ENCODE measurements around the gene ZNF804A.
"Not testable (repeated sequence)": the region's sequence is repeated elsewhere in the genome, so short reads cannot be mapped to it uniquely, and the experiment has no call there.

The ZNF804A gene

DNA sequence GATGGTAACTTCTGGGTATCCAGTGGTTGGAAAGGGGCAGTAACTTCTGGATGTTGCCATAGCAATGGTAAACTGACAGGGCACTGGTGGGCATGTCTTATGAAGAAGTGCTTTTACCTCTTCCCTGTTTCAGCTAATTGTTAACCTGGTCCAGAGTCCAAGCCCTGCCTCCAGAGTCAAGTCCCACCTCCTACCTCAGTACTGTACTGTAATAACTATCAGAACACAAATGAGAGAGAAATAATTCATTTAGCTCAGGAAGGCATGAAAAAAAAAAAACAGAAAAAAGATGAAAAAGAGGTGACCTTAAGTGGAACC is 237.0 kb downstream of the ZNF804A start:
- DNase-seq = no peak

GRCh38 chr2:184847331-184847730 is 249.0 kb downstream of the ZNF804A start:
- DNase-seq = no peak

GRCh38 chr2:184849516-184849915 is 251.2 kb downstream of the ZNF804A start:
- no peak for DNase-seq

DNA sequence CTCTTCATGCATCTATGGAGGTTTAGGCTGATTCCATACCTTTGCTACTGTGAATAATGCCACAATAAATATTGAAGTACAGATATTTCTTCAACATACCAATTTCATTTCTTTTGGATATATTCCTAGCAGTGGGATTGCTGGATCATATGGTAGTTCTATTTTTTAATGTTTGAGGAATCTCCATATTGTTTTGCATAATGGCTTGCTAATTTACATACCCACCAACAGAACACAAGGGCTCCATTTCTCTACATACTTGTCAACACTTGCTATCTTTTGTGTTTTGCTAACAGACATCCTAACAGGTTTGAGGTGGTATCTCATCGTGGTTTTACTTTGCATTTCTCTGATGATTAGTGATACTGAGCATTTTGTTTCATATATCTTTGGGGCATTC is 253.2 kb downstream of the ZNF804A start:
- DNase-seq = no peak

DNA sequence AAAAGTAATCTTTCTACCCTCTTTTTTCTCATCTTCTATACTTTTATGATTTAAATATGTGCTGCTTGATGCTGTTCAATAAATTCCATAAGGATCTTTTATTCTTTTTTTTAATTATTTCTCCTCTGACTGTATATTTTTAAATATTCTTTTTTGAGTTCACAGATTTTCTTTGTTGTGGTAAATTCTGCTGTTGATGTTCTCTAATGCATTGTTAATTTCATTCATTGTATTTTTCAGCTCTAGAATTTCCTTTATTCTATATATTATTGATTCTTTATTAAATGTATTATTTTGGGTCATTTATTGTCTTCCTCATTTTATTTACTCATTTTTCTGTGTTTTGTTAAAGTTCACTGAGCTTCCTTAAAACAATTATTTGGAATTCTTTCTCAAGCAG is 260.9 kb downstream of the ZNF804A start:
- no peak for DNase-seq

- DNase-seq = no peak
These were observed 262.4 kb downstream of the ZNF804A start for GRCh38 chr2:184860744-184861143.

GRCh38 chr2:184875212-184875611 is 276.9 kb downstream of the ZNF804A start:
- DNase-seq = no peak

DNA sequence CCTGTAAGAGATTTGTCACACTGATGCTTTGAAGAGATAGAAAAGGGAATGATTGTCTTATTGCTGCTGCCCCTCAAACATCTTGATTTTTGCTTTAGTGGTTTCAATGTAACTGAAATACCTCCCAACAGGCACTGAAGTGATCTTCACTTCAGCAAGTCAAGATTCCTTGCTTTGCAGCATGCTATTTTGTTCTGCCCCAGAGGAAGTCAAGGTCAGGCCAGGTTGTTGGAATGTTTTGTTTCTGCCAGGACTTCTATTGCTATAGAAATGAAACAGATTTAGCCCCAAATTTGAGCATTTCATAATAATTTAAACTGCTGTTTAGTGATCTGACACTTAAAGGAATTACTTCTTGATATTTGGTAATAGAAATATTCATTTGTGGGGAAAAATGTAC is 277.6 kb downstream of the ZNF804A start:
- DNase-seq = no peak

DNA sequence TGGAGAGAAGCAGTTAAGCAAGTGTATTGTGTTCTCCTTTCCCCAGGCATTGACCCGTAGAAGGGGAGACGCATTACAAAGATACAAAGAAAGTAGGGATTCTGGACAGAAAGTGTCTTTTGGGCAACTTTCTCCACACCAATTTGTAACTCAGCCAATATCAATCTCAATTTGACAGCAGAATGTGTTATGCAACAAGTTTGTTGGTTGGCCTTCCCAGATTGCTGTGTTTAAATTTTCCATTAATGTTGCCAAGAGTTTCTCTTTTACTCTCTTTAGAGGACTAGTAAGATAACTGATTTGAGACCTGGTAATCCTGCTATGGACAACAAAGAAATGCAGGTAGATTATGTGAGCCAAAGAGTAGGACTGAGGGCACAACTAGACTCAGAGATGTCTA is 279.6 kb downstream of the ZNF804A start:
- no peak for DNase-seq

- DNase-seq = no peak
These were observed 281.3 kb downstream of the ZNF804A start for GRCh38 chr2:184879671-184880070.

DNA sequence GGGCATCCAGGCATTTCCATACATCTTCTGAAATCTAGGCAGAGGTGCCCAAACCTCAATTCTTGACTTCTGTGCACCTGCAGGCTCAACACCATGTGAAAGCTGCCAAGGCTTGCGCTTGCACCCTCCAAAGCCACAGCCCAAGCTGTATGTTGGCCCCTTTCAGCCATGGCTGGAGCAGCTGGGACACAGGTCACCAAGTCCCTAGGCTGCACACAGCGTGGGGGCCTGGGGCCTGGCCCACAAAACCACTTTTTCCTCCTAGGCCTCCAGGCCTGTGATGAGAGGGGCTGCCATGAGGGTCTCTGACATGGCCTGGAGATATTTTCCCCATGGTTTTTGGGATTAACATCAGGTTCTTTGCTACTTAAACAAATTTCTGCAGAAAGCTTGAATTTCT is 288.3 kb downstream of the ZNF804A start:
- not testable (repeated sequence) for DNase-seq

DNA sequence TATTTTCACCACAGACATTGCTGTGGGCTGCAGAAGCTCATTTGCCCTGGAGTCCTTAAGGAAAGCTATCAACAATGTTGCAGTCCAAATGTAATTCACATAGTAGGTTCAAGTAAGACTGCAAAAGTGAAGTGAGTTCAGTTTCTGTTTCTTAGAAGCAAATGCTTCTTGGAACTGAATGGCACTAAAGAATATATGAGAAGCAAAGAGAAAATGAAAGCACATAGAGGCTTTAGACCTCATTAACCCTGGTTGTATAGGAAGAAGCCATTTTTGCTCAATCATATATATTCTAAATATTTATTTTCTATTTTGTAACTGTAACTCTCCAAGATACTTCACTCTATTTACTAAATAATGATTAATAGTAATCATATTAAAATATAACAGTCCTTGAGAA is 292.0 kb downstream of the ZNF804A start:
- no peak for DNase-seq

- DNase-seq = no peak
These were observed 306.7 kb downstream of the ZNF804A start for GRCh38 chr2:184904991-184905390.

DNA sequence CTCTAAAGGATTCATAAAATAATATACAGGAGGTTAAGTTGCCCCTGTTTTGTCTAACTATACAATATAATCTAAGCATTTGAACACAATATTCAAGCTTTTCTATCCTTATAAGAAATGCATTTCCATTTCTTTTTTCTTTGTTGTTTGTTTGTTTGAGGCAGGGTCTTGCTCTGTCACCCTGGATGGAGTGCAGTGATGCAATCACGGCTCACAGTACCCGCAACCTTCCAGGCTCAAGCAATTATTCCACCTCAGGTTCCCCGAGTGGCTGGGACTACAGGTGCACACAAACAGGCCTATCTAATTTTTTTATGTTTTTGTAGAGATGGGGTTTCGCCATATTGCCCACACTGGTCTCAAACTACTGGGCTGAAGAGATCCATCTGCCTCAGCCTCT is 307.8 kb downstream of the ZNF804A start:
- no peak for DNase-seq

DNA sequence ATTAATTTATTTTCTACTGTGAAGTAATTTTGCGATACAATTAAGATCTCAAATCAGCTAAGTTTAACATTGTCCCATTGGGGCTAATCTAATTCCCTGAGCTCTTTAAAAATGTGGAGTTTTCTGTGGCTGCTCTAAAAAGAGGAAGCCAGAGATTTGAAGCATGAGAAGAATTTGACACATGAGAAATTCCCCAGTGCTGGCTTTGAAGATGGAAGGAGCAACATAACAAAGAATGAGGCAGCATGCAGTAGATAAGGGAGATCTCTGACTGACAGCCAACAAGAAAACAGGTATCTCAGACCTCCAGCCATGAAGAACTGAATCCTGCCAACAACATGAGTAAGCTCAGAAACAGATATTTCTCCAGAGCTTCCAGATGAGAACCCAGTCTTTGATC is 308.4 kb downstream of the ZNF804A start:
- DNase-seq = no peak

- DNase-seq = no peak
These were observed 310.6 kb downstream of the ZNF804A start for GRCh38 chr2:184908966-184909365.

- no peak for DNase-seq
These were observed 322.2 kb downstream of the ZNF804A start for GRCh38 chr2:184920451-184920965.

DNA sequence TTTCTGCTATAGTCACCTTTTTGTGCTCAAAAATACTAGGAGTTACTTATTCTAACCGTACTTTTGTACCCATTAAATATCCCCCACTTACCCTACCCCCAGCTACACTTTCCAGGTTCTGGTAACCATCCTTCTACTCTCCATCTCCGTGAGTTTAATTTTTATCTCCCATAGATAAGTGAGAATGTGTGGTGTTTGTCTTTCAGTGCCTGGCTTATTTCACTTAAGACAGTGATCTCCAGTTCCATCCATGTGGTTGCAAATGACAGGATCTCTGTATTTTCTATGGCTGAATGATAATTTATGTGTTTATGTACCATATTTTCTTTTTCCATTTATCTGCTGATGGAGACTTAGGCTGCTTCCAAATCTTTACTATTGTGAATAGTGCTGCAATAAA is 323.3 kb downstream of the ZNF804A start:
- DNase-seq = no peak

DNA sequence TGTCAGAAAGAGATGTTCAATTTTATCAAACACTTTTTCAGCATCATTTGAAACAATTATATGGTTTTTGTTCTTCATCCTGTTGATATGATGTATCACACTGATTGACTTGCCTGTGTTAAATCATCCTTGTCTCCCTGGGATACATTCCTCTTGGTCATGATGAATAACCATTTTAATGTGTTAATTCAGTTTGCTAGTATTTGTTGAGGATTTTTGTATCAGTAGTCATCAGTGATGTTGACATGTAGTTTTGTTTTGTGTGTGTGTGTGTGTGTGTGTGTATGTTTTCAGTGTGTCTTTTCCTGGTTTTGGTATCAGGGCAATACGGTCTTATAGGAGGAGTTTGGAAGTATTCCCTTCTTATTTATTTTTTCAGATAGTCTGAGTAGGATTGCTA is 325.4 kb downstream of the ZNF804A start:
- DNase-seq = no peak

DNA sequence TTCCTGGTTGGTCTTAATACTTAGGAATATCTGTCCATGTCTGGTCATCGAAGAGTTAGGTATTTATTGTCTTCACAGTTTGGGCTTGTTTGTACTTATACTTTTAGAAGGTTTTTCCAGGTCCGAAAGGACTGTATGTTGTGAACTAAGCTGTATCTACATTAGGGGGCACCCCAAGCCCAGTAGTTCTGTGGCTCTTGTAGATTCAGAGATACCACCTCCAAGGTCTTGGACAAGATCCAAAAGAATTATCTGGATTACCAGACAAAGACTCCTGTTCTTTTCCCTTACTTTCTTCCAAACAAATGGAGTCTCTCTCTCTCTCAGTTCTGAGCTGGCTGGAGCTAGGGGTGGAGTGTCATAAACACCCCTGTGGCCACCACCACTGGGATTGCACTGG is 328.7 kb downstream of the ZNF804A start:
- no peak for DNase-seq

- DNase-seq = no peak
These were observed 338.4 kb downstream of the ZNF804A start for GRCh38 chr2:184936761-184937160.

- DNase-seq = no peak
These were observed 340.1 kb downstream of the ZNF804A start for GRCh38 chr2:184938221-184938985.

DNA sequence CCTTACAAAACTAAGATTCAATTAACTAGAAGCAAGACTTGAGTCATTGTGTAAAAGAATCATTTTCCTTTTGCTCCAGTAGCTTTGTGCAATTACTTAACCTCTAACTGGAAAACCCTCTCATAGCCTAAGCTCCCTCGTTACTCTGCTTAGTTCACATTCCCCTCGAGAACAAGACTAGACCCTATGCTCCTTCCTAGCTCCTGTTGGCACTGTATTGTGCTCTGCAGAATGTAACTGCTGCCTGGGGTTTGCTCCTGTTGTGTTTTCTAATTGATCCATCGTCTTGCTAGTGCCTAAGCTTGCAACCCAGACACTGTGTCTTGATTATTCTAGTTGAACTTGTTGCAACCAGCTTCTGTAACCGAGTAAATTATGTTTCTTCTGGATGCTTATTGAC is 347.0 kb downstream of the ZNF804A start:
- no peak for DNase-seq

- DNase-seq = no peak
These were observed 347.5 kb downstream of the ZNF804A start for GRCh38 chr2:184945824-184946223.

GRCh38 chr2:184956856-184957255 is 358.5 kb downstream of the ZNF804A start:
- DNase-seq = no peak

All from cerebellar nuclear complex (tissue), 1 donor.